ENCODE measurements around the gene GAPDH.

GRCh38 chr12:6532051-6532926 is 2.0 kb upstream of the GAPDH start:
- TF ChIP-seq CTCF (IDR thresholded peaks at IDR 0.05; ENCODE audit: low read depth, low read length, poor library complexity, severe bottlenecking) (no peak), EZH2phosphoT487 (IDR thresholded peaks at IDR 0.05; ENCODE audit: borderline replicate concordance, low read length) (no peak)

Measured in DOHH2 (cell line).